ENCODE measurements around the gene DNAJC7.

The DNAJC7 gene

DNA sequence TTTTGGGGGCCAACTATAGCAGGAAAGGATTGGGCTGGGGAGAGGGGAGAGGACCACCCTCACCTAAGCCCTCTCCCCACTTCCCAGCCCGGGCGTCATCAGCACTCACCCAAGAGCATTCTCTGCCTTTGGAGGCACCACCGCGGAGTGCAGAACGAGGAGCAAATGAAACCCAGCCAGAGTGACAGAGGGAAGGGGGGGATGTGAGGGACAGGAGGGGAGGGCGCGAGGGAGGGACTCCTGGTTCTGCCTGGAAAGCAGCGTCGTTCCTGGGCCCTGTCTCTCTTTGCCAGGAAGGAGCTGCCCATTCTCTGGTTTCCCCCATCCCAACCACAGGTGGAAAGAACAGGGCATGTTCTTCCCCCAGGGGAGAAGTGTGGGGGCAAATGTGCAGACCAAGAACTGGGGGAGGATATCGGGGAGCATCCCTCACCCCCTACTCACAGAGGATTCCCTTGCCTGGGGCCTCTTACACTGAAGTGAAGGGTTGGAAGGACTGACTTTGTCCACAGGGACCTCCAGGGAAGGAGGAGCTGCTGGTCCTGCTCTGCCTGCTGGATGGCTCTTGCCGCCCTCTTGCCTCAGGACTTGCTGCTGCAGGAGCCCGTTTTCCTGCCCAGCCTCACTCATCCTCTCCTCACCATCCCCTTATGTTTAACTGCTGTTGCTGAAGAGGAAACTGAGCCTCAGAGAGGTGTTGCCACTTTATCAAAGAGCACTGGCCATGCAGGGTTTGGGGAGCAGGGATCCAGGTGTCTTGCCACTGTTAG is 36.7 kb upstream of the DNAJC7 start:
- Histone ChIP-seq H3K27me3 (replicated peaks; ENCODE audit: control insufficient read depth, insufficient read depth, low read length) (peaks cover 2% of the 10 kb centered on the region; the same call in 1 of the 2 replicates), H3K4me3 (replicated peaks; ENCODE audit: low read depth, low read length) (no peak overlapping the region), H3K36me3 (ENCODE audit: control insufficient read depth, insufficient read depth, low read length) (no peaks in the 10 kb centered on the region)
- no peak for DNase-seq (ENCODE audit: extremely low read depth, insufficient read length)
- TF ChIP-seq, protein P1, sequence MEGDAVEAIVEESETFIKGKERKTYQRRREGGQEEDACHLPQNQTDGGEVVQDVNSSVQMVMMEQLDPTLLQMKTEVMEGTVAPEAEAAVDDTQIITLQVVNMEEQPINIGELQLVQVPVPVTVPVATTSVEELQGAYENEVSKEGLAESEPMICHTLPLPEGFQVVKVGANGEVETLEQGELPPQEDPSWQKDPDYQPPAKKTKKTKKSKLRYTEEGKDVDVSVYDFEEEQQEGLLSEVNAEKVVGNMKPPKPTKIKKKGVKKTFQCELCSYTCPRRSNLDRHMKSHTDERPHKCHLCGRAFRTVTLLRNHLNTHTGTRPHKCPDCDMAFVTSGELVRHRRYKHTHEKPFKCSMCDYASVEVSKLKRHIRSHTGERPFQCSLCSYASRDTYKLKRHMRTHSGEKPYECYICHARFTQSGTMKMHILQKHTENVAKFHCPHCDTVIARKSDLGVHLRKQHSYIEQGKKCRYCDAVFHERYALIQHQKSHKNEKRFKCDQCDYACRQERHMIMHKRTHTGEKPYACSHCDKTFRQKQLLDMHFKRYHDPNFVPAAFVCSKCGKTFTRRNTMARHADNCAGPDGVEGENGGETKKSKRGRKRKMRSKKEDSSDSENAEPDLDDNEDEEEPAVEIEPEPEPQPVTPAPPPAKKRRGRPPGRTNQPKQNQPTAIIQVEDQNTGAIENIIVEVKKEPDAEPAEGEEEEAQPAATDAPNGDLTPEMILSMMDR (IDR thresholded peaks at IDR 0.05; ENCODE audit: insufficient read depth, low read length, poor library complexity, severe bottlenecking) = no peak

- Histone ChIP-seq H3K36me3 (ENCODE audit: control insufficient read depth, insufficient read depth, low read length) (no peaks in the 10 kb centered on the region), H3K4me3 (replicated peaks; ENCODE audit: low read depth, low read length) (no peak overlapping the region), H3K27me3 (replicated peaks; ENCODE audit: control insufficient read depth, insufficient read depth, low read length) (peaks cover 2% of the 10 kb centered on the region)
- TF ChIP-seq, protein P1 (IDR thresholded peaks at IDR 0.05; ENCODE audit: insufficient read depth, low read length, poor library complexity, severe bottlenecking) = no peak
- no peak for DNase-seq (ENCODE audit: extremely low read depth, insufficient read length)
Measured at GRCh38 chr17:42052346-42052877, 35.2 kb upstream of the DNAJC7 start.

DNA sequence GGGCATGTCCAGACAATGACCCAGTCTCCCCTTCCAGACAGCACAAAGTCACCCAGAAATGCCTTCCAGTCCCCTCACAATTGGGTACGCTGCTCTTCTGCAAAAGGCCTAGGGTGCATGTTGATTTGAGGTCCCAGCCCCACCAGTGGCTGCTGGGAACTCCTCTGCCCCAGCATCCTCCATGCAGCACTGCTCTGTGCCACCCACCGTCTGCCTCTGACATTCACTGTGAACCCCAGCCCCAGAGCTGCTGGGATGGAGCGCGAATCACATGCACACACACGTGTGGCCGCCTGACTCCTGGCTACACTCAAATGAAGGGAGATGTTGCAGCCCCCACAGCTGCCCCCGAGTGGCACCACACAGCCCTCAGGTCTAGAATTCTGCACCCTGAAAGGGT is 34.4 kb upstream of the DNAJC7 start:
- no peak for DNase-seq (ENCODE audit: extremely low read depth, insufficient read length)
- Histone ChIP-seq H3K36me3 (ENCODE audit: control insufficient read depth, insufficient read depth, low read length) (no peaks in the 10 kb centered on the region), H3K27me3 (replicated peaks; ENCODE audit: control insufficient read depth, insufficient read depth, low read length) (peaks cover 2% of the 10 kb centered on the region), H3K4me3 (replicated peaks; ENCODE audit: low read depth, low read length) (no peak overlapping the region)
- TF ChIP-seq, protein P1 (IDR thresholded peaks at IDR 0.05; ENCODE audit: insufficient read depth, low read length, poor library complexity, severe bottlenecking) = no peak

- Histone ChIP-seq H3K36me3 (ENCODE audit: control insufficient read depth, insufficient read depth, low read length) (no peaks in the 10 kb centered on the region), H3K4me3 (replicated peaks; ENCODE audit: low read depth, low read length) (peak overlapping the region; percentile 40; the same call in 1 of the 2 replicates), H3K27me3 (replicated peaks; ENCODE audit: control insufficient read depth, insufficient read depth, low read length) (peaks cover 2% of the 10 kb centered on the region)
- TF ChIP-seq, protein P1 (IDR thresholded peaks at IDR 0.05; ENCODE audit: insufficient read depth, low read length, poor library complexity, severe bottlenecking) = no peak
- no peak for DNase-seq (ENCODE audit: extremely low read depth, insufficient read length)
Measured at GRCh38 chr17:42051013-42051400, 33.8 kb upstream of the DNAJC7 start.

DNA sequence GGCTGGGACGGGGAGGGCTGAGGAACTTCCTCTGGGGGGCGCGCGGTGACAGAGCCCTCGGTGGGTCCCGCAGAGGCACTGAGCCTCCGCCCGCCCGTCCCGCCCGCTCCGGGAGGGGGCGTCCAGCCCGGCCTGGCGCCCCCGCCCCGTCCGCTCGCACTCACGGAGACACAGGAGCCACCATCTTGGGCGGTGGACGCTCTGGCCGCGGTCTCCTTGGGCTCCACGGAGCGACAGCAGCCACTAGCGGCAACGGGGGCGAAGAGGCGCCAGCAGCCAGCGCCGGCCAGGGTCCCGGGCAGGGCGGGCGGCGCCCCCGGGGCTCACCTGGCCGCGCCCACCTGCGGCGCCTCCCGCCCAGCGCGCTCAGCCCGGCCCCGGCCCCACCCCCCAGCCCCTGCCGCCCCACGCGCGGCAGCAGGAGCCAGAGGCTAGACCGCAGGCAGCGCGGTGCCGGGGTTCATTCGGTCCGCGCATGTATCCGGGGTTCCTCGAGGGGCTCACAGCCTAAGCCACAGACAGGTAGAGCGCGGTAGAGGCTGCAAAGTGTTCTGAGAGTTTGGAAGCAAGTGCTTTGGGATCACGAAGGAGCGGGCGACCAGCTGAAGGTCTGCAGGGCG is 33.3 kb upstream of the DNAJC7 start, which contains the start of gene C17orf113:
Gene C17orf113, minus strand, starts transcription at position 209 of the 620 bp plus-strand sequence. CDS start 7,225 bp downstream, outside the sequence.
- peak within 1 kb of the TSS; percentile 54 for H3K4me3 ChIP-seq (replicated peaks; ENCODE audit: low read depth, low read length)
- TF ChIP-seq, protein P1 (IDR thresholded peaks at IDR 0.05; ENCODE audit: insufficient read depth, low read length, poor library complexity, severe bottlenecking) = peak; percentile 38
- H3K36me3 ChIP-seq (ENCODE audit: control insufficient read depth, insufficient read depth, low read length) = no peaks in the 10 kb centered on the region
- peak; percentile 42 for DNase-seq (ENCODE audit: extremely low read depth, insufficient read length)
- H3K27me3 ChIP-seq (replicated peaks; ENCODE audit: control insufficient read depth, insufficient read depth, low read length) = peaks cover 2% of the 10 kb centered on the region

Data from GM06990 (cell line).